GM19239 (cell line): ENCODE results near the gene SEZ6.

Experiments
- DNase-seq: peaks from one replicate; pipeline ENCODE4 v3.0.0; 2011; ENCODE audit warnings: low spot score; ENCODE audit not compliant: insufficient read length
- FAIRE-seq: peaks from 2 replicates; lab custom pipeline; 2011; peaks lifted over from hg19 to GRCh38; lab: Jason Lieb, UNC

Gene SEZ6

GRCh38 chr17:29007860-29008455, 2.1 kb upstream of the SEZ6 start:
- no peak for FAIRE-seq
- no peak for DNase-seq

GRCh38 chr17:29007456-29007855, 1.6 kb upstream of the SEZ6 start:
- no peak for FAIRE-seq

GRCh38 chr17:29004081-29004692, 1.6 kb downstream of the SEZ6 start:
- FAIRE-seq, result no peak

More at GRCh38 chr17:29007456-29007855, 1.6 kb upstream of the SEZ6 start:
- no peak for DNase-seq

GRCh38 chr17:29003289-29003688, 2.5 kb downstream of the SEZ6 start:
- FAIRE-seq, result no peak
- no peak for DNase-seq

More at GRCh38 chr17:29004081-29004692, 1.6 kb downstream of the SEZ6 start:
- DNase-seq, result no peak

DNA sequence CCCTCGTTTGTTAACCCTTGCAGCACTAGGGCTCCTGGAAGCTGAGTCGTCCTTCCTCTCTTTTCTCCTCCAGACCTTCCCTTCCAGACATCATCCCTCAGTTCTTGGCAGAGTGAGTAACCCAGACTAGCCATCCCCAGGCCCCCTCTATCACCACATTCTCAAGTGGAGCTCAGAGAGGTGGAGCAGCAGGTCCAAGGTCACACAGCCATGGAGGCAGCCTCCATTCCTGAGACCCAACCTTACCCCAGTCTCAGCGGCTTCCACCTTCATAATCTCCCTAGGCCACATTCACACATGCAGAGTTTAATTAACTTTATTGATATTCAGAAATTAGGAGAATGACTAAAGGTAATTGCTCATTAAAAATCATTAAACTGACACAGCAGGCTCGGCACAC, 3.0 kb downstream of the SEZ6 start:
- FAIRE-seq (no peak), DNase-seq (no peak)

DNA sequence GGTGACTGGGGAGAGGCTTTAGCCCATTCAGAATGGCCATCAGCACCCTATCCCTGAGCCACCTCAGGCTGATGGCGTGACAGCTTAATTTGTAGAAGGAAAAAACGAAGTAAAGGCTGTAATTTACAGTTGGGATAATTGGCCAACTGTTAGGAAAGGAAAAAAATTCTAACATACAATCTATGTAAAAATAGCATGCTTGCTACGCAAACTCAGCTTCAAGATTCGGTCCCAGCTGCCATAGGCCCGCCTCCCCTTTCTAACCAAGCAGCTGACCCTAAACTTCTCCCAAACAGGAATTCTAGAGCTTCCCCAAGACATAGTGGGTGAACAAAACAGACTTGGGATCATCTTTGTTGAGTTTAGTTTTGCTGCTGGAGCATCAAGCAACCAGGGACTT, 4.9 kb downstream of the SEZ6 start:
- FAIRE-seq, result no peak
- no peak for DNase-seq

GRCh38 chr17:28999206-28999605, 6.6 kb downstream of the SEZ6 start:
- DNase-seq, result no peak
- no peak for FAIRE-seq

- FAIRE-seq (no peak), DNase-seq (no peak)
Measured at GRCh38 chr17:28997806-28998205, 8.0 kb downstream of the SEZ6 start.

GRCh38 chr17:28996554-28997096, 9.2 kb downstream of the SEZ6 start:
- no peak for FAIRE-seq
- no peak for DNase-seq

DNA sequence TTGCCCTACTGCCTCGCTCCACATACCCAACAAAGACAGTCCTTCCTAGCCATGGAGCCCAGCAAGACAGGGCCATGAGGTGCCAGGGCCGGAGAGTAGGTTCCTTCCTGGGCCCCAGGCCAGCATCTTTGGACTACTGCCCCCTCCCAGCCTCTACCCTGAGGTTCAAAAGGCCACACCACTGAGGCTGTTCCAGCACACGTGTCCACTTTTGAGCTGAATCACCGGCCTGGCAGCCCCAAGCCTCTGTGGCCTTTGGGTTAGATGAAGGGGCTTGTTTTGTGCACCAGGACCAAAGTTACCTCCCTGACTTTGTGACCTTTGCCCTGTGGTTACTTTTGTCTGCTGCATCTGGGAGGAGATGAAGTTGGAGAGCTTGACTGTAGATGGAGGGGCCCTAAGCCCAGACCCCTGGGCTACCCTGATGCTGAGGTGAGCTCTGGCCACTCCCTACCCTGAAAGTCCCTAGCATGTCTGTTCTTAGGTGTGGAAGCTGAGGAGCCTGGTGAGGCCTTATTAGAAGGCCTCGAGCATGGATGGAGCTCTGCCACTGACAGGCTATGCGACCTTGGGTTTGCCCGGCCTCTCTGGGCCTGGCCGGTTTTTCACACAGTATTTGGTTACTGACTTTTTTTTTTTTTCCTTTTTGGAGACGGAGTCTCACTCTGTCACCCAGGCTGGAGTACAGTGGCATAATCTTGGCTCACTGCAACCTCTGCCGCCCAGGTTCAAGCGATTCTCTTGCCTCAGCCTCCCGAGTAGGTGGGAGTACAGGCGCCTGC, 12.0 kb downstream of the SEZ6 start:
- DNase-seq (no peak), FAIRE-seq (no peak)

GRCh38 chr17:28992625-28993600, 12.9 kb downstream of the SEZ6 start:
- FAIRE-seq (no peak), DNase-seq (no peak)

GRCh38 chr17:28992185-28992584, 13.6 kb downstream of the SEZ6 start:
- no peak for DNase-seq
- no peak for FAIRE-seq

DNA sequence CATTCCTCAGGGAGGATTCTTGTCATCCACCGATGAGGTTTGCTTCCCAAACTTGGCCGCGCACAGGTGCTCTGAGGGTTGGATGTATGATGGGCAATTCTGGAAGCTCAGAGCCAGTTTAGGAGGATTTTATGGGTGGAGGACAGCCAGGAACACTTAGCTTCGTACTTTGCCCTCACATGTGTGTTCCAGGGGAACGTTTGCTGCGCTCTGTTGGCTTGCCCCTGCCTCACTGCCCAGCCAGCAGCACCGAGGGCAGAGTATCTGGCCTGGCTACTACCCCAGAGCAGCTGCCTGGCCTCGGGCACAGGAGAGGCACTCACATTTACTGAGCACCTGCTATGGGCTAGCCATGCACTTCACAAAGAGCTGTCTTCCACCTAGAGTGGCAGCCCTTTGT, 14.1 kb downstream of the SEZ6 start:
- DNase-seq, result no peak
- no peak for FAIRE-seq

GRCh38 chr17:28989028-28989427, 16.8 kb downstream of the SEZ6 start:
- FAIRE-seq (no peak), DNase-seq (no peak)

GRCh38 chr17:28988475-28988874, 17.4 kb downstream of the SEZ6 start:
- FAIRE-seq (no peak), DNase-seq (no peak)

DNA sequence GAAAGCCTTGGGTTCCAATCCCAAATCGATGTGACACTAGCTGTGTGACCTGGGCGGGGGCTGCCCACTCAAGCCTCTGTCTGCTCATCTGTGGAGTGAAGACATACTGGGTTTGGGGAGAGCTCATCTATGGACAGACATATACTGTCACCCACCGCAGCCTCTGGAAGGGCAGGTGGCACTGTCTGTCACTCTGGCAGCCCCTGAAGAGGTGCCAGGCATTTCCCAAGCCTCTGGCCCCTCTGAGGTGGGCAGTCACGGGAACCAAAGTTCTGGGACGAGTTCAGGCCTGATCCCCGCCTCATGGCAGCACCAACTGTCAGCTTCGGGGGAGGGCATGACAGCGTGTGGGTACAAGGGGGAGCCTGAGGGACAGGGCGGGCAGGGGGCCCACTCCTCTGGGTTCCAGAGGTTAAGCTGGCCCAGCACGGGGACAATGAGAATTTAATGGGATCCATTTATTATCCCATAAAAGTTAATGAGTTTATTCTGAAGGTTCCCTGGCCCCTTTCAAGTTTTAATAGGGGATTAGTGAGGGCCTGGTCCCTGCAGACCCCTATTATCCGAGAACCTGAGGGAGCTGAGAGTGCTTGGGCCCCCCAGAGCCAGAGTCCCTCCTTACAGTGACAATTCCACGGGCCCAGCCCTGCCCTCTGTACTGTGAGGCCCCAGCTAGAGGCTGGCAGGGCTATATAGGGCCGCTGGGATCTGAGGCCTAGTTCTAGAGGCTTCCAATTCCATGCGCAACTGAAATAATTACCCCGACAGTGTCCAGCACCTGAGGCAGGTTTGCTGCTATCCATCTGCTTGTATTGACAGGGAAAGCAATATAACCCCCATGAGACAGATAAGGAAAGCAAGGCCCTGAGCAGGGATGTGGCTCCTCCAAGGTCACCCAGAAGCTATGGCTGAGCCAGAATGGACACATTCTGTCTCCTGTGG, 18.8 kb downstream of the SEZ6 start:
- FAIRE-seq (no peak), DNase-seq (no peak)

GRCh38 chr17:28985950-28986713, 19.7 kb downstream of the SEZ6 start:
- FAIRE-seq (no peak), DNase-seq (no peak)
